Panc1 (cell line): ENCODE results near the gene IGDCC3. TPM values are rescaled to one million over a fixed set of nuclear protein-coding genes. Genes with fewer than 3 reads are reported as not detected.
A peak's percentile ranks its signal among the peaks of the same experiment; 100 is the strongest.

Source experiments
- ATAC-seq: fragments of 200-7000 bp; cut with Tn5 transposase; 2 replicates; pipeline ENCODE4 v1.9.1; 2020; ENCODE audit warnings: mild to moderate bottlenecking, moderate library complexity
- BruUV-seq: library from RNA; stranded (reverse); fragments of 400-500 nt; replicated peaks from 2 replicates; lab custom pipeline; 2021; lab: Mats Ljungman, UMichigan
- CTCF ChIA-PET: fragments of 300-600 bp; sonication (Branson Sonifier 250); formaldehyde crosslinking; loops from one replicate; lab custom pipeline; 2022; ENCODE audit warnings: antibody characterized with exemption; lab: Charles Lee
- POLR2A ChIA-PET: fragments of 300-600 bp; sonication (Branson Sonifier 250); formaldehyde crosslinking; loops from one replicate; lab custom pipeline; 2022; ENCODE audit warnings: antibody characterized with exemption; lab: Charles Lee
- DNase-seq: peaks from one replicate; pipeline ENCODE4 v3.0.0-alpha.2; 2010; ENCODE audit warnings: low read depth, low spot score
- H3K27ac ChIP-seq: 2 replicates; pipeline ENCODE4 v1.5.1; 2011; ENCODE audit warnings: mild to moderate bottlenecking, low read length, inconsistent platforms
- H3K27me3 ChIP-seq: fragments of 200-500 bp; sonication (Bioruptor generic); 2 replicates; pipeline ENCODE4 v1.6.0; 2014; ENCODE audit warnings: low read length, inconsistent platforms; ENCODE audit not compliant: control insufficient read depth, insufficient read depth
- H3K36me3 ChIP-seq: fragments of 200-500 bp; sonication (Bioruptor generic); 2 replicates; pipeline ENCODE4 v1.5.1; 2014; ENCODE audit warnings: inconsistent platforms, mild to moderate bottlenecking, low read length, moderate library complexity; ENCODE audit not compliant: control insufficient read depth, insufficient read depth
- H3K4me1 ChIP-seq: 2 replicates; pipeline ENCODE4 v1.5.1; 2011; ENCODE audit warnings: inconsistent platforms, mild to moderate bottlenecking, low read length, moderate library complexity; ENCODE audit not compliant: control insufficient read depth, insufficient read depth
- H3K4me3 ChIP-seq, 2 experiments: 2 replicates each; pipeline ENCODE4 v1.5.1; 2011 to 2012; ENCODE audit warnings: low read depth in 2 of 2, low read length in 2 of 2, mild to moderate bottlenecking in 2 of 2, inconsistent platforms in 1 of 2, moderate library complexity in 1 of 2
- H3K9me3 ChIP-seq: fragments of 200-500 bp; sonication (Bioruptor generic); 2 replicates; pipeline ENCODE4 v1.5.1; 2014; ENCODE audit warnings: low read depth, mild to moderate bottlenecking, inconsistent platforms, low read length, moderate library complexity; ENCODE audit not compliant: control insufficient read depth, insufficient read depth
- CTCF ChIP-seq: fragments of 450-650 bp; IDR thresholded peaks from 2 replicates; pipeline ENCODE4 v1.5.1; 2017; ENCODE audit warnings: mild to moderate bottlenecking
- POLR2AphosphoS5 ChIP-seq: IDR thresholded peaks from 2 replicates; pipeline ENCODE4 v1.6.1; 2012; ENCODE audit warnings: mild to moderate bottlenecking, low read depth, low read length, moderate library complexity
- SIN3A ChIP-seq: IDR thresholded peaks from 2 replicates; pipeline ENCODE4 v1.6.1; 2012; ENCODE audit warnings: low read depth, mild to moderate bottlenecking, low read length, moderate library complexity, borderline replicate concordance; ENCODE audit not compliant: insufficient read depth
- TCF7L2 ChIP-seq: IDR thresholded peaks from 2 replicates; pipeline ENCODE4 v1.6.1; 2011; ENCODE audit warnings: mild to moderate bottlenecking, low read depth, low read length, inconsistent platforms
- in situ Hi-C: cut with HindIII; loops from 2 replicates; pipeline ENCODE4 v1.10.0; 2016; ENCODE audit warnings: low sequenced_read_pairs, low pct_unique_long_range_greater_than_20kb
- intact Hi-C: fragments of 100-400 bp; cut with micrococcal nuclease; formaldehyde crosslinking; loops from one replicate; pipeline ENCODE4 v1.10.0; 2022; ENCODE audit not compliant: unreplicated experiment
- total RNA-seq: library from RNA; stranded (reverse); gene quantifications from one replicate; pipeline ENCODE4 v1.2.1, GENCODE V29; 2021; ENCODE audit not compliant: unreplicated experiment
- TF ChIP-seq, protein P1 (sequence below), 2 experiments: IDR thresholded peaks; 2 replicates each; pipeline ENCODE4 v1.6.1; 2011 to 2012; ENCODE audit warnings: low read depth in 2 of 2, control low read depth in 1 of 2, low read length in 1 of 2, mild to moderate bottlenecking in 1 of 2, moderate library complexity in 1 of 2; ENCODE audit not compliant: insufficient read depth in 1 of 2

The IGDCC3 gene
- total RNA-seq, 1 experiment from 2014 or later = 0.18 TPM

DNA sequence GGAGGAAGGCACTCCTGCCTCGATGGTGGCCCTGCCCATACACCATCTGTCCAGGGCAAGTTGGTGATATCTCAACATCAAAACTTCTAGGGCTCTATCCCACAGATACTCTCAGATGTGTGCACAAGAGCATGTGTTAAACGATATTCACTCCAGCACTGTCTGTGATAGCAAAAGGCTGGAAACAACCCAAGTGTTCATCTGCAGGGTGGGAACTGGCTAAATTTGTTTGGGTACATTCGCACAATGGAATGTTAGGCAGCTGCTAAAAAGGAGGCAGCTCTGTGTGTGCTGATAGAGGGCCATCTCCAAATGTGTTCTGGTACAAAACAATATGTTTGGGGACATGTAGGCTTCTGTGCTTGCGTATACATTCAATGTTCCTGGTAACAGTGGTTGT, 25.2 kb upstream of the IGDCC3 start:
- no peak overlapping the region for H3K27ac ChIP-seq
- POLR2A ChIA-PET = no interaction called here
- no peak for TF ChIP-seq POLR2AphosphoS5
- no peak for TF ChIP-seq SIN3A
- TF ChIP-seq, protein P1, sequence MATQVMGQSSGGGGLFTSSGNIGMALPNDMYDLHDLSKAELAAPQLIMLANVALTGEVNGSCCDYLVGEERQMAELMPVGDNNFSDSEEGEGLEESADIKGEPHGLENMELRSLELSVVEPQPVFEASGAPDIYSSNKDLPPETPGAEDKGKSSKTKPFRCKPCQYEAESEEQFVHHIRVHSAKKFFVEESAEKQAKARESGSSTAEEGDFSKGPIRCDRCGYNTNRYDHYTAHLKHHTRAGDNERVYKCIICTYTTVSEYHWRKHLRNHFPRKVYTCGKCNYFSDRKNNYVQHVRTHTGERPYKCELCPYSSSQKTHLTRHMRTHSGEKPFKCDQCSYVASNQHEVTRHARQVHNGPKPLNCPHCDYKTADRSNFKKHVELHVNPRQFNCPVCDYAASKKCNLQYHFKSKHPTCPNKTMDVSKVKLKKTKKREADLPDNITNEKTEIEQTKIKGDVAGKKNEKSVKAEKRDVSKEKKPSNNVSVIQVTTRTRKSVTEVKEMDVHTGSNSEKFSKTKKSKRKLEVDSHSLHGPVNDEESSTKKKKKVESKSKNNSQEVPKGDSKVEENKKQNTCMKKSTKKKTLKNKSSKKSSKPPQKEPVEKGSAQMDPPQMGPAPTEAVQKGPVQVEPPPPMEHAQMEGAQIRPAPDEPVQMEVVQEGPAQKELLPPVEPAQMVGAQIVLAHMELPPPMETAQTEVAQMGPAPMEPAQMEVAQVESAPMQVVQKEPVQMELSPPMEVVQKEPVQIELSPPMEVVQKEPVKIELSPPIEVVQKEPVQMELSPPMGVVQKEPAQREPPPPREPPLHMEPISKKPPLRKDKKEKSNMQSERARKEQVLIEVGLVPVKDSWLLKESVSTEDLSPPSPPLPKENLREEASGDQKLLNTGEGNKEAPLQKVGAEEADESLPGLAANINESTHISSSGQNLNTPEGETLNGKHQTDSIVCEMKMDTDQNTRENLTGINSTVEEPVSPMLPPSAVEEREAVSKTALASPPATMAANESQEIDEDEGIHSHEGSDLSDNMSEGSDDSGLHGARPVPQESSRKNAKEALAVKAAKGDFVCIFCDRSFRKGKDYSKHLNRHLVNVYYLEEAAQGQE (IDR thresholded peaks at IDR 0.05; ENCODE audit: insufficient read depth in 1 of 2, low read depth in 2 of 2, low read length in 1 of 2) = no peak
- no peak for TF ChIP-seq TCF7L2
- no peak for TF ChIP-seq CTCF

GRCh38 chr15:65401611-65402240, 23.9 kb upstream of the IGDCC3 start:
- intact Hi-C loops = loop anchor here (5.0 kb wide), 1 partner anchor 84 kb away; no protein-coding TSS in a partner anchor
- peak; percentile 24; the same call in 1 of the 2 replicates for ATAC-seq
- POLR2A ChIA-PET = interaction anchor here (0.6 kb wide), 1 partner anchor 23 kb away, joined by 5 read pairs; no protein-coding TSS in a partner anchor

More for the DNA sequence above, 25.2 kb upstream of the IGDCC3 start:
- Histone ChIP-seq H3K4me3 (no peak overlapping the region), H3K9me3 (no peaks in the 10 kb centered on the region), H3K4me1 (peaks cover 4% of the 10 kb centered on the region; the same call in 1 of the 2 replicates), H3K27me3 (no peaks in the 10 kb centered on the region), H3K36me3 (no peaks in the 10 kb centered on the region)
- intact Hi-C loops (loop anchor here (5.0 kb wide), 1 partner anchor 86 kb away; no protein-coding TSS in a partner anchor), in situ Hi-C loops (no loop called here)
- DNase-seq (no peak), ATAC-seq (no peak)
- CTCF ChIA-PET = no interaction called here
- BruUV-seq = no TSS peak

More at GRCh38 chr15:65401611-65402240, 23.9 kb upstream of the IGDCC3 start:
- BruUV-seq = no TSS peak
- H3K9me3 ChIP-seq = no peaks in the 10 kb centered on the region
- no peak overlapping the region for H3K27ac ChIP-seq
- in situ Hi-C loops = no loop called here
- no peaks in the 10 kb centered on the region for H3K27me3 ChIP-seq
- TF ChIP-seq, protein P1 (IDR thresholded peaks at IDR 0.05; ENCODE audit: insufficient read depth in 1 of 2, low read depth in 2 of 2, low read length in 1 of 2) = no peak
- no peak for TF ChIP-seq CTCF
- TF ChIP-seq SIN3A = no peak
- no peak for TF ChIP-seq TCF7L2
- no peak for TF ChIP-seq POLR2AphosphoS5
- no peak for DNase-seq
- H3K4me1 ChIP-seq = peaks cover 4% of the 10 kb centered on the region; the same call in 1 of the 2 replicates
- H3K36me3 ChIP-seq = no peaks in the 10 kb centered on the region
- CTCF ChIA-PET = interaction anchor here (0.5 to 2.1 kb wide), 9 partner anchors 10 to 137 kb away, joined by 3 to 15 read pairs (median 4); no protein-coding TSS in a partner anchor
- H3K4me3 ChIP-seq = no peak overlapping the region
